ENCODE measurements around the gene IRS2.
"Not testable (repeated sequence)": the region's sequence is repeated elsewhere in the genome, so short reads cannot be mapped to it uniquely, and the experiment has no call there.

IRS2 gene

GRCh38 chr13:109755551-109755950 is 30.8 kb downstream of the IRS2 start:
- no peak for DNase-seq

- DNase-seq = no peak
These were observed 34.9 kb downstream of the IRS2 start for GRCh38 chr13:109751477-109751876.

DNA sequence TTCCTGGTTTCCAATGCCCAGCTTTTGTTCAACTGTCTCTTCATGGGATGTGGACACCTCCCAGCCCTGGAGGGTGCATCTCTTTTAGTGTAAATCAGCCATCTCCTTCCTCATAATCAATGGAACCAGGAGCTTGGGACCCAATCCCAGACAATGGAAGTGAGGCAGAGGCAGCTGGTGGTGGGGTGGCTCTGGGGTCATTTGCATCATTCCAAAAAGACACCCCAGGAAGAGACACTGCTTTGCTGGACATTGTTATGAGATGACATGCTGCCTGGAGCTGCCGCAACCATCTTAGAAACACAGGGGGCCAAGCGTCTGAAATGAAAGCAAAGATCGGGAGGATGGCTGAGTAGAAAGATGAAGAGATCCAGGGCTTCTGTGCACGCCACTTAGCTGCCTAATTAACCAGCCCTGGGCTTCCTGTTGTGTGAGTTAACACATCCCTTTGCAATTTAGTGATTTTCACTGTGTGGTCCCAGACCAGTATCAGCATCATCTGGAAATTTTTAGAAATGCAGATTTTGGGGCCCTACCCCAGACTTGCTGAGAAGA is 36.1 kb downstream of the IRS2 start:
- no peak for DNase-seq

GRCh38 chr13:109749365-109749764 is 37.0 kb downstream of the IRS2 start:
- no peak for DNase-seq

GRCh38 chr13:109748677-109749076 is 37.7 kb downstream of the IRS2 start:
- DNase-seq = no peak

GRCh38 chr13:109747524-109747923 is 38.9 kb downstream of the IRS2 start:
- no peak for DNase-seq

DNA sequence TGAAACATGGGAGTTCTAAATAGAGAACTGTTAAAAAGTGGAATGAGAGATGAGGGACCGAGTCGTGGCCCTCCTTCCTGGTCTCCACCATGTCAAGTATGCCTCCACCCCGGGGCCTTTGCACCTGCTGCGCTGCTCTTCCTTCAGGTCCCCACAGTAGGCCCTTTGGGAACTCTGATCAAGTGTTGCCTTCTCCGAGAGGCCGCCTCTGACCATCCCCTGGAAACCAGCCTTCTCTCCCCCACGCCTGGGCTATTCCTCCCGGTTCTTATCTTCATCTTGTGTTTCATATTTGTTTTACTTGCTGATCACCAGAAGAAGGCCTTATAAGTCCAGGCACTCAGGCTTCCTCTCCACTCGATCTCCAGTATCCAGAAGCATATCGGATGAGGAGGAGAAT is 40.0 kb downstream of the IRS2 start:
- no peak for DNase-seq

GRCh38 chr13:109745702-109746101 is 40.7 kb downstream of the IRS2 start:
- DNase-seq = no peak

GRCh38 chr13:109745060-109745459 is 41.3 kb downstream of the IRS2 start:
- no peak for DNase-seq

DNA sequence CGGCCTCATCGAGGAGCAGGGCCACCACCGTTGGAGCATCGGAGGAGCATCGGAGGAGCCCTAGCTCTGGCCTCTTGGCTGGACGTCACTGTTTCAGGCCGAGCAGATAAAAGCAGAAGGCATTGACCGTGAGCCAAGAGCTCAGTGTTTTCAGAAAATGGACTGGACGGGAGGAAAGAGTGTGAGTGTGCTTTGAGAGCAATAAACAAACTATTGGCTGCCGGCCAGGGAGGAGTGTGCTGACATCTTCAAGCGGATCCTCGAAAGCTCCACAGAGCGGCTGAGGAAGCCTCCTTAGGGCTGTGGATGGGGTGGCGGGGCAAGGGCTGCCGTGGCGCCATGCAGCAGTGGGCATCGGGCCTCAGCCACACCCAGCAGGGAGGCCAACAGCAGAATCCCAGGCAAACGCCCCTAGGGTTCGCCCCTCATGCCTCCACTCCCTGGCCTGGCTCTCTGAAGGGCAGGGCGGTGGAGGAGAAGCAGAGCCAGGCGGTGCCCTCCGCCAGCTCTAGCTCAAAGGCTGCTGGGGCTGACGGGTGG is 41.8 kb downstream of the IRS2 start:
- peak; percentile 55 for DNase-seq

DNA sequence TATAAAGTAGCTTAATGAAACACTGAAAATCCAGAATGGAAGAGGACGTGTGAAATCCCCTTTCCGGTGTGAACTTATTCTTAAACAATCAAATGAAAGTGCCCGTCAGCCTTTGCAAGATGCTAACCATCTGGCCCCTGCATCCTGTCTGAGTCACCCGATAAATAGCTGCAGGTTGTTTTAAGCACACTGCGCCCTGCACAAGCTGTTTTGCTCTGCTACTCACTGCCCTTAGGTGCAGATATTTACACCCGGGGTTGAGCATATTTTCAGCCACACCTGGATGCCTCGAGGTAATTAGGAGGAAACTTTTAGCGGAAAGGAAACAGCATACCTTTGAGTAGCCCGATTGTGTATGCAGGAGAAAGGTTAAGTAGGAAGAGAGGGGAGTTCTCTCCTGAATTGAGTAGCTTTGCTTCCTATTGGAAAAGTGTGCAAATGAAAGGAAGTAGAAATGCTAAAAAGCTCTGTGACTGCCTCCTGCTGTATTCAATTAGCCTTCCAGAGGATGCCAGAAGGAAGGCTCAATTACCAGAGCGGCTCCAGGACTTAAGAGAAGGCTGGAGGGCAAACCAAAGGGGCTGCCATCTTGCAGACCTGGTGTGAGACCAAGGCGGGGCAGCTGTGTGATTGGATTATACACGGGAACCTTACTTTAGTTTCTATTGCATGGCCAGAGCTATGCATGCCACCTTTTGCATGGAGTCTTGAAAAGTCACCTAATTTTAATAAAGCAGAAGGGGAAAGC is 42.5 kb downstream of the IRS2 start:
- DNase-seq = no peak

- no peak for DNase-seq
These were observed 44.4 kb downstream of the IRS2 start for GRCh38 chr13:109741966-109742365.

GRCh38 chr13:109740721-109741120 is 45.7 kb downstream of the IRS2 start:
- no peak for DNase-seq

GRCh38 chr13:109740121-109740520 is 46.3 kb downstream of the IRS2 start:
- no peak for DNase-seq

DNA sequence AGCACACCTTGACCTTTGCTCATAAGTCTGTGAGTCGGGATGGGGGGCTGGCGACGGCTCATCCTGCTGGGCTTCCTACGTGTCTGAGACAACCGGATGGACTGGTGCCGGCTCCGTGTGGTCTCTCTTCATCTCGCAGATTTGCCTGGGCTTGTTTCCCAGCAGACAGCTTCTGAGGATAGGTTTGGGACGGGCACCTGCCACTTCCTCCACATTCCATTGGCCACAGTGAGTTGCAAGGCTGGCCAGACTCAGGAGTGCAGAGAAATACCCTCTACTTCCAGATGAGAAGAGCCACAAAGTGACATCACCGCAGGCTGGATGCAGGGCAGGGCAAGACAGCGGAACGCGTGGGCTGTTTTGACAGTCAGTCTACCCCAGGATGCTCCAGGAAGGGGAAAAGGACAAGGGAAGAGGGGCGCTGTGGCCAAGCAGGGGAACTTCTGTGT is 48.1 kb downstream of the IRS2 start:
- DNase-seq = no peak

DNA sequence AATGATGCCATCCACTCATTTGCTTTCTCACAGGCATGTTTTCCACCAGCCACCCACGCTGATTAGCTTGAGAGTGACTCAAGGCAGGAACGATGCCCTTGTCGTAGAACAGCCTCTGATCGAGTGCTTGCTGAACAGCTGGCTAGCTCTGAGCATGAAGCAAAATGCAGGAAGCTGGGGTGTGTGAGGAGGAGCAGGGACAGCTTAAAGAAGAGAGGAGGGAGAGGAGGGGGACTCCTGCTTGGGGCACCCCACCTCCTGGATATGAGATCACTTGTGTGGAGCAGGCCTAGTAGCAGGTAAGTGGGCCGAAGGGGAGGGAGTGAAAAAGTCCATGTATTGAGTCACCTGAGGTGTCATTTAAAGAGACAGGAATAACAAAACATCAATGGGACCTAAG is 48.8 kb downstream of the IRS2 start:
- DNase-seq = no peak

GRCh38 chr13:109737046-109737573 is 49.3 kb downstream of the IRS2 start:
- no peak for DNase-seq

GRCh38 chr13:109735436-109735966 is 50.9 kb downstream of the IRS2 start:
- DNase-seq = no peak

DNA sequence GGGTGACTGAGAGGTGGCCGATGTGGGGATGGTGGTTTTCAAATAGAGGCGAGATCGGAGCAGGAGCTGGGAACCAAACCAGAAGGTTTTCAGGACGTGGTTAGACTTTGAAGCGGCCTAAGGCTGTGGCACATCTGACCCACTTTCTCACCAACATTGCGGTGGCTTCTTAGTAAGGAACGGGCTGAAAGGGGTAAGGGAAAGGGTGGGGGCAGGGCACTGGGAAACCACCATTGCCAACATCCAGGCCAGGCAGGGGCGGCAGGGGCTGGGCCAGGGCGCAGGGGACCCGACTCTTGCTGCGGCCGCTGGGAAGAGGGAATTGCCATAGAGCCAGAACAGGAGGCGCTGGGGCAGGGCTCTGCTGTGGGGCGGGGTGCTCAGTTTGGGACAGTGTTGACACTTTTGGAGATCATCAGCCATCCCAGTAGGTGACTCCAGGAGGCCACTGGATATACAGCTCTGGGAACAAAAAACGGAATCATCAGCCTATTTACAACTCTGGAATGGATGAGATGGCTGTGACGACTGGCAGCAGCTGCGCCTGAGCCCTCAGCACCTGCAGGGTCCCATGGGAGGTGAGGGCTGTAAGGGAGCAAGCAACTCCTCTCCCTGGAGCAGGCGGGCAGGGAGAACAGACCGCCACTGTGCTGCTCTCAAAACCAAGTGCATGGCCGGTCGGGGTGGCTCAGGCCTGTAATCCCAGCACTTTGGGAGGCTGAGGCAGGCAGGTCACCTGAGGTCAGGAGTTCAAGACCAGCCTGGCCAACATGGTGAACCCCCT is 52.2 kb downstream of the IRS2 start:
- DNase-seq = no peak

GRCh38 chr13:109733550-109733949 is 52.8 kb downstream of the IRS2 start:
- DNase-seq = no peak

DNA sequence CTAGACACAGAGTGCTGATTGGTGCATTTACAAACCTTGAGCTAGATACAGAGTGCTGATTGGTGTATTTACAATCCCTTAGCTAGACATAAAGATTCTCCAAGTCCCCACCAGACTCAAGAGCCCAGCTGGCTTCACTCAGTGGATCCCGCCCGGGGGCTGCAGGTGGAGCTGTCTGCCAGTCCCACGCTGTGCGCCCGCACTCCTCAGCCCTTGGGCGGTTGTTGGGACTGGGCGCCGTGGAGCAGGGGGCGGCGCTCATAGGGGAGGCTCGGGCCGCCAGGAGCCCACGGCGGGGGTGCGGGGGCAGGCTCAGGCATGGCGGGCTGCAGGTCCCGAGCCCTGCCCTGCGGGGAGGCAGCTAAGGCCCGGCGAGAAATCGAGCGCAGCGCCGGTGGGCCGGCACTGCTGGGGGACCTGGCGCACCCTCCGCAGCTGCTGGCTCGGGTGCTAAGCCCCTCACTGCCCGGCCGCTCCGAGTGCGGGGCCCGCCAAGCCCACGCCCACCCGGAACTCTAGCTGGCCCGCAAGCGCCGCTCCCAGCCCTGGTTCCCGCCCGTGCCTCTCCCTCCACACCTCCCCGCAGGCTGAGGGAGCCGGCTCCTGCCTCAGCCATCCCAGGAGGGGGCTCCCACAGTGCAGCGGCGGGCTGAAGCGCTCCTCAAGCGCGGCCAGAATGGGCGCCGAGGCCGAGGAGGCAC is 53.8 kb downstream of the IRS2 start:
- not testable (repeated sequence) for DNase-seq

DNA sequence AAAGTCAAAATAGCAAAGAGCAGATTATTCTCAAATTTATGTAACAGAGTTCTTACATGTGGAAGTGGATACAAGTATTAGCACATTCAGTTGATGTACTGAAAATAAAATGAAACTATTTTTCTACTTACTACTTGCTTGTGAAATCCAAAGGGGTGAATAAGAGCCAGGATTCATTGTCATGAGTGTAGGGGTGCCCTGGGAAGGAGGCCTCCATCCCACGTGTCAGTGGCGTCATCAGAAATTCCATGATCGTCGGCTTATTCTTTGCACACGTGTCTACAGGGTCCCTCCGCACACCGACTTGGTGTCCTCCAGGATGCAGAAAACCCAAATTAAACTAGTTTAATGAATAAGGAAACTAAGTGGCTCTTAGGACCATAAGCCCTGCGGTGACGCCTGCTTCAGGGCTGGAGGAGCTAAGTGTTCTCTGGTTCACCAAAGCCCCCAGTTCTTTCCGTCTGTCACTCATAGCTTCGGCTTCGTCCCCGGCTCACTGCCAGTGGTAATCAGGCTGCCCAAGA is 55.5 kb downstream of the IRS2 start:
- no peak for DNase-seq

All from femur (tissue), 1 donor.